DMS79 (cell line): ENCODE results near the gene CA5B.
"Not testable (repeated sequence)": the region's sequence is repeated elsewhere in the genome, so short reads cannot be mapped to it uniquely, and the experiment has no call there.

Experiments
- DNase-seq: peaks from one replicate; lab custom pipeline; 2025; lab: John Stamatoyannopoulos, UW

The CA5B gene

GRCh38 chrX:15814771-15815365, 76.8 kb downstream of the CA5B start:
- no peak for DNase-seq

- DNase-seq, result no peak
These were observed 77.8 kb downstream of the CA5B start for GRCh38 chrX:15815779-15816437.

- DNase-seq, result no peak
These were observed 78.4 kb downstream of the CA5B start for GRCh38 chrX:15816438-15816809.

GRCh38 chrX:15816886-15817285, 78.8 kb downstream of the CA5B start:
- no peak for DNase-seq

GRCh38 chrX:15820106-15821073, 82.3 kb downstream of the CA5B start:
- DNase-seq, result no peak

- DNase-seq, result no peak
These were observed 84.9 kb downstream of the CA5B start for GRCh38 chrX:15822922-15823321.

GRCh38 chrX:15825936-15826335, 87.9 kb downstream of the CA5B start:
- no peak for DNase-seq

- no peak for DNase-seq
These were observed 91.1 kb downstream of the CA5B start for GRCh38 chrX:15829217-15829616.

- not testable (repeated sequence) for DNase-seq
These were observed 93.3 kb downstream of the CA5B start for GRCh38 chrX:15831347-15831746.

- DNase-seq, result no peak
These were observed 96.0 kb downstream of the CA5B start for GRCh38 chrX:15834053-15834452.

GRCh38 chrX:15834827-15835595, 96.9 kb downstream of the CA5B start:
- DNase-seq, result no peak
